ENCODE data around the gene MRAS. TPM values are rescaled to one million over a fixed set of nuclear protein-coding genes. Genes with fewer than 3 reads are reported as not detected.

MRAS gene
- total RNA-seq, 1 donor: 80.7 TPM

DNA sequence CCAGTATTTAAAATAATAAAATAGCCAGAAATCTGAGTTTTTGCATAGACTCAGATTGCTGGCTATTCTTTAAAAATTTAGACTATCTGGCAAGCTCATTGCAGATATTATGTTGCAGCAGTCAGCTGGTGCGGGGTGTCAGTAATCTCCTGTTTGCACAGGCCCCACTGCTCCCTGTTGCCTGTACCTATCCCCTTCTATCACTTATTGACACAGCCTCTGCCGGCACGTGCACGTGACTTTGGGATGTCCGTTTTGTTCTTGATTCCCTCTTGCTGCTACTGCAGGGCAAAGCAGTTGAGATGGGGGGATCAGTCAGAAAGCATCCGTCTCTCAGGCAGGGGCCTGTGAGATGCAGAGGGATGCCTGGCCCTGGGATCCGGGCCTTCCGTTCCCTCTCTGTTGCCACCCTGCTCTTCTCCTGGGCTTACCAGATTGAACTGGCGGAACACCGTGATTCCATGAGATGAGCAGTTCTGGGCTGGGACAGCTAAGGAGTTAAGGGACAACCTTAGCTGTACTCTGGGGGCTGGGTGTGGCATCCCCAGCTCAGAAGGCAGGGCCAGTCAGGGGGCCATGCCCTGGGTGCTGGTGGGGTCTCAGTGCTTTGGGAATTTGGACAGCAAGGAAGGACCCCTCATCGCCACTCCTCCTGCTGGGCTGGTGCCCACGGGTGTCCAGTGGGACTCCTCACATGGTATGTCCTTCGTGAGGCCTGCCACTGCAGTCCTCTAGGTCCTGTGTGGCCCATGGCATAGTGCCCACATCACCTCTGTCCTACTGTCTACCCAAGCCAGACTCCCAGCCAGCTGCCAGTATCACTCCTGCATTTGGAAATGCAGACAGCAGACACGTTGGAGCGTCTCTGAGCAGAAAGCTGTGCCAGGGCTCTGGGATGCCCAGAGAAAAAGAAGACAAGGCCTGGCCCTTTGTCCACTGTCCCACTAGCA is 11.8 kb downstream of the MRAS start:
- Histone ChIP-seq H3K79me2 (ENCODE audit: insufficient read depth, low read length) (peaks cover 31% of the 10 kb centered on the region), H4K20me1 (ENCODE audit: insufficient read depth, low read length) (peaks cover 50% of the 10 kb centered on the region), H3K4me1 (ENCODE audit: insufficient read depth, low read length) (no peaks in the 10 kb centered on the region), H3K27ac (ENCODE audit: low read depth, low read length) (no peak overlapping the region), H3K36me3 (ENCODE audit: insufficient read depth, low read length) (peaks cover 5% of the 10 kb centered on the region), H3K27me3 (ENCODE audit: insufficient read depth, low read length) (no peaks in the 10 kb centered on the region), H3K4me2 (ENCODE audit: insufficient read depth, low read length) (no peak overlapping the region), H3K9me3 (ENCODE audit: low read depth, low read length) (no peaks in the 10 kb centered on the region), H3K4me3 (ENCODE audit: insufficient read depth, low read length) (no peak overlapping the region), H2AFZ (ENCODE audit: low read length) (no peak overlapping the region)
- TF ChIP-seq, protein P1, sequence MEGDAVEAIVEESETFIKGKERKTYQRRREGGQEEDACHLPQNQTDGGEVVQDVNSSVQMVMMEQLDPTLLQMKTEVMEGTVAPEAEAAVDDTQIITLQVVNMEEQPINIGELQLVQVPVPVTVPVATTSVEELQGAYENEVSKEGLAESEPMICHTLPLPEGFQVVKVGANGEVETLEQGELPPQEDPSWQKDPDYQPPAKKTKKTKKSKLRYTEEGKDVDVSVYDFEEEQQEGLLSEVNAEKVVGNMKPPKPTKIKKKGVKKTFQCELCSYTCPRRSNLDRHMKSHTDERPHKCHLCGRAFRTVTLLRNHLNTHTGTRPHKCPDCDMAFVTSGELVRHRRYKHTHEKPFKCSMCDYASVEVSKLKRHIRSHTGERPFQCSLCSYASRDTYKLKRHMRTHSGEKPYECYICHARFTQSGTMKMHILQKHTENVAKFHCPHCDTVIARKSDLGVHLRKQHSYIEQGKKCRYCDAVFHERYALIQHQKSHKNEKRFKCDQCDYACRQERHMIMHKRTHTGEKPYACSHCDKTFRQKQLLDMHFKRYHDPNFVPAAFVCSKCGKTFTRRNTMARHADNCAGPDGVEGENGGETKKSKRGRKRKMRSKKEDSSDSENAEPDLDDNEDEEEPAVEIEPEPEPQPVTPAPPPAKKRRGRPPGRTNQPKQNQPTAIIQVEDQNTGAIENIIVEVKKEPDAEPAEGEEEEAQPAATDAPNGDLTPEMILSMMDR (IDR thresholded peaks at IDR 0.05; ENCODE audit: extremely low read depth, low read depth, low read length): no peak
- DNase-seq (ENCODE audit: insufficient read length, low spot score, missing footprints): no peak

DNA sequence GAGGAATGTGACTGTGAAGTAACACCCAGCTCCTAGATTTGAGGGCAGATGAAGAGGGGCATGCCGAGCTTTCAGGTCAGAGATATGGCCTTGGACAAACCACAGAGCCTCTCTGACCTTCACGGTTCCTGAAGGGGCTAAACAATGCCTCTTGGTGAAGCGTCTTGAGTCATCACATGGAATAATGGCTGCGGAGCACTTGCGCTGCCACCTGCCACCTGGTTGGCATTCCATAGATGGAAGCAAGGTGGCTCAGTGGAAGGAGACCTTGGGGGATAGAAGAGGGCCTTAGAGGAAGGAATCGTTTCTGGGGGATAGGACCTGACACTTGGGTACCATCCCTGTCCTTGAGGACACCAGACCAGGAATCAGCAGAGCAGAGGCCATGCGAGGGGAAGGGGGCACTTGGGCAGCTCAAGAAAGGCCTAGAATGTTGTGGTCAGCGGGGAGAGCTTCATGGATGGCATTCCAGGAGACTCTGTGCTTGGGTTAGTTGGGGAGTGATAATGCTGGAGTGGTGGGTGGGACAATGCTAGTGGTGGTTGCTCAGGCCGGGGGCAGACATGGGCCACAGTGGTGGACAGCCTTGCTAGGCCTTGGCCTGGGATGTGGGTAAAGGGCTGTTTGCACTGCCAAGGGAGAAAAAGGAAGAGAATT is 12.6 kb downstream of the MRAS start:
- no peaks in the 10 kb centered on the region for H3K27me3 ChIP-seq (ENCODE audit: insufficient read depth, low read length)
- no peak overlapping the region for H3K4me3 ChIP-seq (ENCODE audit: insufficient read depth, low read length)
- no peak overlapping the region for H2AFZ ChIP-seq (ENCODE audit: low read length)
- H3K27ac ChIP-seq (ENCODE audit: low read depth, low read length): no peak overlapping the region
- peaks cover 33% of the 10 kb centered on the region for H3K79me2 ChIP-seq (ENCODE audit: insufficient read depth, low read length)
- peaks cover 6% of the 10 kb centered on the region for H3K36me3 ChIP-seq (ENCODE audit: insufficient read depth, low read length)
- TF ChIP-seq, protein P1 (IDR thresholded peaks at IDR 0.05; ENCODE audit: extremely low read depth, low read depth, low read length): no peak
- no peaks in the 10 kb centered on the region for H3K4me1 ChIP-seq (ENCODE audit: insufficient read depth, low read length)
- H3K9me3 ChIP-seq (ENCODE audit: low read depth, low read length): no peaks in the 10 kb centered on the region
- no peak for DNase-seq (ENCODE audit: insufficient read length, low spot score, missing footprints)
- no peak overlapping the region for H3K4me2 ChIP-seq (ENCODE audit: insufficient read depth, low read length)
- H4K20me1 ChIP-seq (ENCODE audit: insufficient read depth, low read length): peaks cover 58% of the 10 kb centered on the region

DNA sequence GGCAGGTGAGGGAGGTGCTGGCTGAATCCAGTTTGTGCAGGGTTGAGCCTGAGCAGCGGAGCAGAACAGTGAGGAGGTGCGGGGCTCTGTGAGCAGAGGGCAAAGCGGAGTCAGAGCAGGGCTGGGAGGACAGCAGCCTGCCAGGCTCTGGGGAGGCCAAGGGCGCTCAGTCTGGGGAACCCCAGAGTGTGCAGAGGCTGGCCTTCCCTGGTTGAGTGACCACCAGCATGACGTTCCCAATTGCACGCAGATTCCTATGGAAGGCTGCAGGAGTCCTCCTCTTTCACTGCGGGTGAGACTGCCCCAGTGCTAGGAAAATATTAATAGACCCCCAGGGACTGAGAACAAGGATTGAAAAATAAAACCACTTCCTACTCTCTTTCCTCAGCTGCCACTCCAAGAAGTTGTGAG is 13.2 kb downstream of the MRAS start:
- peaks cover 35% of the 10 kb centered on the region for H3K79me2 ChIP-seq (ENCODE audit: insufficient read depth, low read length)
- H3K36me3 ChIP-seq (ENCODE audit: insufficient read depth, low read length): peaks cover 6% of the 10 kb centered on the region
- H2AFZ ChIP-seq (ENCODE audit: low read length): no peak overlapping the region
- no peak for DNase-seq (ENCODE audit: insufficient read length, low spot score, missing footprints)
- no peak overlapping the region for H3K4me2 ChIP-seq (ENCODE audit: insufficient read depth, low read length)
- H3K9me3 ChIP-seq (ENCODE audit: low read depth, low read length): no peaks in the 10 kb centered on the region
- no peak overlapping the region for H3K27ac ChIP-seq (ENCODE audit: low read depth, low read length)
- no peaks in the 10 kb centered on the region for H3K27me3 ChIP-seq (ENCODE audit: insufficient read depth, low read length)
- peaks cover 63% of the 10 kb centered on the region for H4K20me1 ChIP-seq (ENCODE audit: insufficient read depth, low read length)
- no peak overlapping the region for H3K4me3 ChIP-seq (ENCODE audit: insufficient read depth, low read length)
- H3K4me1 ChIP-seq (ENCODE audit: insufficient read depth, low read length): no peaks in the 10 kb centered on the region
- TF ChIP-seq, protein P1 (IDR thresholded peaks at IDR 0.05; ENCODE audit: extremely low read depth, low read depth, low read length): no peak

DNA sequence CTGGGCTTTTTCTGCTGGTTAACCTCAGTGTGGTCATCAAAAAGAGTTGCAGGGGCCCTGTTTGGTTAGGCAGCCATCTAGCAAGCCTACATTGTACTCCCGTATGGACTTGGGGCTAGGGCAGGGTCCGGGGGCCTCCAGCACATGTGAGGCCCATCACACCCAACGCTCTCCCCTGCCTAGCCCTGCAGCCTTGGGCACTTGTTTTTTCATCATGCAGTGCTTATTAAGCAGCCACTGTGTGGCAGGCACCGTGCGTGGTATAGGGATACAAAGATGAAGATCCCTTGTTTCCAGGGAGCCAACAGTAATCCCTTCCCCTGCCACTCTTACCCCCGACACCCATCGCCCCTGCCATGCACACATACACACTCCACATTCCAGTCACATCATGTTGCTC is 14.2 kb downstream of the MRAS start:
- peaks cover under 1% of the 10 kb centered on the region for H3K4me1 ChIP-seq (ENCODE audit: insufficient read depth, low read length)
- H3K27ac ChIP-seq (ENCODE audit: low read depth, low read length): no peak overlapping the region
- TF ChIP-seq, protein P1 (IDR thresholded peaks at IDR 0.05; ENCODE audit: extremely low read depth, low read depth, low read length): no peak
- no peak overlapping the region for H3K4me2 ChIP-seq (ENCODE audit: insufficient read depth, low read length)
- peaks cover 36% of the 10 kb centered on the region for H3K79me2 ChIP-seq (ENCODE audit: insufficient read depth, low read length)
- H3K27me3 ChIP-seq (ENCODE audit: insufficient read depth, low read length): no peaks in the 10 kb centered on the region
- DNase-seq (ENCODE audit: insufficient read length, low spot score, missing footprints): no peak
- peaks cover 6% of the 10 kb centered on the region for H3K36me3 ChIP-seq (ENCODE audit: insufficient read depth, low read length)
- no peak overlapping the region for H3K4me3 ChIP-seq (ENCODE audit: insufficient read depth, low read length)
- peaks cover 67% of the 10 kb centered on the region for H4K20me1 ChIP-seq (ENCODE audit: insufficient read depth, low read length)
- H3K9me3 ChIP-seq (ENCODE audit: low read depth, low read length): no peaks in the 10 kb centered on the region
- H2AFZ ChIP-seq (ENCODE audit: low read length): no peak overlapping the region
